ENCODE measurements around the gene ZP1. TPM values are rescaled to one million over a fixed set of nuclear protein-coding genes. Genes with fewer than 3 reads are reported as not detected.

ZP1 gene
- total and polyA plus RNA-seq, 10 of the 15 experiments (the other 5 are each of a cell fraction or from before 2014, with no cell fraction given) = not detected

DNA sequence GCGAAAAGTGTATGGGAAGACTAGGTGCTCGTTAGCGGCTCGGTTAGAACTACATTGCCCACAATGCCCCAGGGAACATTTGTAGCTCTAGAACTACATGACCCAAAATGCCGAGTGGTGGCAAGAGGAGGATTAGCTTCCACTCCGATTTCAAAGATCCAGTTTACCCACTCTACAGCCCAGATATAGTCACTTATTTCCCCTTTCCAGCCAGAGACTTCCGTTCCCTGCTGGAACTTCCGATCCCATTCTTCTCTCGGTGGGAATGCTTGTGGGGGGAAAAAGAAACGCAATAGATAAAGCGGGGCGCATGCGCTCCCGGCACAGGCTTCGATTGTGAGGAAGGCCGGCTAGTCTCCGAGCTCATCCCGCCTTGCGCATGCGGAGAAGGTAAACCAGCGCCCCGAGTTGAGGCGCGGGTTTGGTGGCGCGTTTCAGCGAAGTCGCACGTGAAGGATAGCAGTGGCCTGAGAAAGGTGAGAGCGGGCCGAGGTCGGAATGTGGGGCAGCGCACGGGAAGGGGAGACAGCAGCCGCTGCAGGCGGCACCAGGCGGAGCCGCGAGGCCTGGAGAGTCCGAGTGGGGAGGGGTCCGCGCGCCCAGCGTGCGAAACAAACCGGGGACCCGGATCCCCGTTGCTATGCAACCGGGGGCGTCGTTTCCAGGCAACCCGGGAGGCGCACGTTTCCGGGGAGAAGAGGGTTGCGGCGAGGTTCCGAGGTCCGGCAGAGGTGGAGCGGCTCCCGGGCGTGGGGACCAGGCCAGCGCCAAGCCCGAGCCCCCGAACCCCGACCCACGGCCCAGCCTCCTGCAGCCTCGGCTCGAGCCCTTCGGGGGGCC, 46.7 kb downstream of the ZP1 start, which contains the start of gene TMEM109 (continued):
- no peak for TF ChIP-seq REST (IDR thresholded peaks at IDR 0.05; ENCODE audit: low read depth, low read length)
- no peak for TF ChIP-seq NR2C2 (IDR thresholded peaks at IDR 0.05; ENCODE audit: borderline replicate concordance, control insufficient read depth, insufficient read length, low read depth)
- peak; percentile 92 for TF ChIP-seq BMI1 (IDR thresholded peaks at IDR 0.05; ENCODE audit: borderline replicate concordance)
- peak; percentile 66; the same call in 1 of the 2 replicates for TF ChIP-seq ZNF207 (IDR thresholded peaks at IDR 0.05; ENCODE audit: borderline replicate concordance)
- 0 out of 2 replicates have a peak, but pooled peaks have one; percentile 38 for TF ChIP-seq NBN (IDR thresholded peaks at IDR 0.05)
- 0 out of 2 replicates have a peak, but pooled peaks have one; percentile 9 for TF ChIP-seq TCF12 (IDR thresholded peaks at IDR 0.05; ENCODE audit: low read depth, low read length)
- TF ChIP-seq SMAD5 (IDR thresholded peaks at IDR 0.05; ENCODE audit: low read depth) = no peak
- 0 out of 2 replicates have a peak, but pooled peaks have one; percentile 16 for TF ChIP-seq TCF3 (IDR thresholded peaks at IDR 0.05; ENCODE audit: borderline replicate concordance, insufficient read depth, low read depth, low read length)
- TF ChIP-seq, protein P1, sequence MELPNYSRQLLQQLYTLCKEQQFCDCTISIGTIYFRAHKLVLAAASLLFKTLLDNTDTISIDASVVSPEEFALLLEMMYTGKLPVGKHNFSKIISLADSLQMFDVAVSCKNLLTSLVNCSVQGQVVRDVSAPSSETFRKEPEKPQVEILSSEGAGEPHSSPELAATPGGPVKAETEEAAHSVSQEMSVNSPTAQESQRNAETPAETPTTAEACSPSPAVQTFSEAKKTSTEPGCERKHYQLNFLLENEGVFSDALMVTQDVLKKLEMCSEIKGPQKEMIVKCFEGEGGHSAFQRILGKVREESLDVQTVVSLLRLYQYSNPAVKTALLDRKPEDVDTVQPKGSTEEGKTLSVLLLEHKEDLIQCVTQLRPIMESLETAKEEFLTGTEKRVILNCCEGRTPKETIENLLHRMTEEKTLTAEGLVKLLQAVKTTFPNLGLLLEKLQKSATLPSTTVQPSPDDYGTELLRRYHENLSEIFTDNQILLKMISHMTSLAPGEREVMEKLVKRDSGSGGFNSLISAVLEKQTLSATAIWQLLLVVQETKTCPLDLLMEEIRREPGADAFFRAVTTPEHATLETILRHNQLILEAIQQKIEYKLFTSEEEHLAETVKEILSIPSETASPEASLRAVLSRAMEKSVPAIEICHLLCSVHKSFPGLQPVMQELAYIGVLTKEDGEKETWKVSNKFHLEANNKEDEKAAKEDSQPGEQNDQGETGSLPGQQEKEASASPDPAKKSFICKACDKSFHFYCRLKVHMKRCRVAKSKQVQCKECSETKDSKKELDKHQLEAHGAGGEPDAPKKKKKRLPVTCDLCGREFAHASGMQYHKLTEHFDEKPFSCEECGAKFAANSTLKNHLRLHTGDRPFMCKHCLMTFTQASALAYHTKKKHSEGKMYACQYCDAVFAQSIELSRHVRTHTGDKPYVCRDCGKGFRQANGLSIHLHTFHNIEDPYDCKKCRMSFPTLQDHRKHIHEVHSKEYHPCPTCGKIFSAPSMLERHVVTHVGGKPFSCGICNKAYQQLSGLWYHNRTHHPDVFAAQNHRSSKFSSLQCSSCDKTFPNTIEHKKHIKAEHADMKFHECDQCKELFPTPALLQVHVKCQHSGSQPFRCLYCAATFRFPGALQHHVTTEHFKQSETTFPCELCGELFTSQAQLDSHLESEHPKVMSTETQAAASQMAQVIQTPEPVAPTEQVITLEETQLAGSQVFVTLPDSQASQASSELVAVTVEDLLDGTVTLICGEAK (IDR thresholded peaks at IDR 0.05; ENCODE audit: borderline replicate concordance) = peak; percentile 71; the same call in 1 of the 2 replicates
- TF ChIP-seq RELA (IDR thresholded peaks at IDR 0.05; ENCODE audit: borderline replicate concordance, partially characterized antibody) = peak; percentile 41
- TF ChIP-seq GATAD2B (conservative IDR thresholded peaks at IDR 0.05; ENCODE audit: low read depth) = peak; percentile 66; the same call in 1 of the 2 replicates
- peak; percentile 98 for TF ChIP-seq SIX5 (IDR thresholded peaks at IDR 0.05; ENCODE audit: low read depth, low read length, severe bottlenecking)
- 0 out of 2 replicates have a peak, but pooled peaks have one; percentile 29 for TF ChIP-seq TAF1 (IDR thresholded peaks at IDR 0.05; ENCODE audit: borderline replicate concordance, low read depth, low read length)
- 0 out of 2 replicates have a peak, but pooled peaks have one; percentile 67 for TF ChIP-seq CHD1 (IDR thresholded peaks at IDR 0.05; ENCODE audit: low read depth, low read length)
- TF ChIP-seq SMC3 (IDR thresholded peaks at IDR 0.05; ENCODE audit: borderline replicate concordance, low read length) = no peak
- peak; percentile 63; the same call in 1 of the 2 replicates for TF ChIP-seq ATF7 (IDR thresholded peaks at IDR 0.05; ENCODE audit: low read depth)
- no peak for TF ChIP-seq BACH1 (IDR thresholded peaks at IDR 0.05; ENCODE audit: borderline replicate concordance)
- TF ChIP-seq, protein P2, sequence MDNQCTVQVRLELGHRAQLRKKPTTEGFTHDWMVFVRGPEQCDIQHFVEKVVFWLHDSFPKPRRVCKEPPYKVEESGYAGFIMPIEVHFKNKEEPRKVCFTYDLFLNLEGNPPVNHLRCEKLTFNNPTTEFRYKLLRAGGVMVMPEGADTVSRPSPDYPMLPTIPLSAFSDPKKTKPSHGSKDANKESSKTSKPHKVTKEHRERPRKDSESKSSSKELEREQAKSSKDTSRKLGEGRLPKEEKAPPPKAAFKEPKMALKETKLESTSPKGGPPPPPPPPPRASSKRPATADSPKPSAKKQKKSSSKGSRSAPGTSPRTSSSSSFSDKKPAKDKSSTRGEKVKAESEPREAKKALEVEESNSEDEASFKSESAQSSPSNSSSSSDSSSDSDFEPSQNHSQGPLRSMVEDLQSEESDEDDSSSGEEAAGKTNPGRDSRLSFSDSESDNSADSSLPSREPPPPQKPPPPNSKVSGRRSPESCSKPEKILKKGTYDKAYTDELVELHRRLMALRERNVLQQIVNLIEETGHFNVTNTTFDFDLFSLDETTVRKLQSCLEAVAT (IDR thresholded peaks at IDR 0.05) = peak; percentile 67; the same call in 1 of the 2 replicates
- TF ChIP-seq TARDBP (IDR thresholded peaks at IDR 0.05; ENCODE audit: borderline replicate concordance) = peak; percentile 86
